ENCODE measurements around the gene OPN1MW. TPM values are rescaled to one million over a fixed set of nuclear protein-coding genes. Genes with fewer than 3 reads are reported as not detected.
"Not testable (repeated sequence)": the region's sequence is repeated elsewhere in the genome, so short reads cannot be mapped to it uniquely, and the experiment has no call there.

OPN1MW gene
- total RNA-seq = not detected in 2 replicates

GRCh38 chrX:154182296-154182695, at the start of gene OPN1MW:
Gene OPN1MW, plus strand, starts transcription at chrX:154182596. Its CDS starts 82 bp downstream, at chrX:154182678.
- not testable (repeated sequence) for DNase-seq (ENCODE audit: low read depth in 2 of 2)

- peak in 1 of 2 donors; percentile 5 for DNase-seq (ENCODE audit: low read depth in 2 of 2)
These were observed 46.8 kb upstream of the OPN1MW start for GRCh38 chrX:154135458-154136229.

GRCh38 chrX:154136627-154137161, 45.7 kb upstream of the OPN1MW start:
- DNase-seq (ENCODE audit: low read depth in 2 of 2) = peak; percentile 54 to 74

GRCh38 chrX:154138857-154139256, 43.5 kb upstream of the OPN1MW start:
- DNase-seq (ENCODE audit: low read depth in 2 of 2) = no peak

DNA sequence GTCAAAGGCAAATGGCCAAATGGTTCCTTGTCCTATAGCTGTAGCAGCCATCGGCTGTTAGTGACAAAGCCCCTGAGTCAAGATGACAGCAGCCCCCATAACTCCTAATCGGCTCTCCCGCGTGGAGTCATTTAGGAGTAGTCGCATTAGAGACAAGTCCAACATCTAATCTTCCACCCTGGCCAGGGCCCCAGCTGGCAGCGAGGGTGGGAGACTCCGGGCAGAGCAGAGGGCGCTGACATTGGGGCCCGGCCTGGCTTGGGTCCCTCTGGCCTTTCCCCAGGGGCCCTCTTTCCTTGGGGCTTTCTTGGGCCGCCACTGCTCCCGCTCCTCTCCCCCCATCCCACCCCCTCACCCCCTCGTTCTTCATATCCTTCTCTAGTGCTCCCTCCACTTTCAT, 42.2 kb upstream of the OPN1MW start:
- DNase-seq (ENCODE audit: low read depth in 2 of 2) = no peak

DNA sequence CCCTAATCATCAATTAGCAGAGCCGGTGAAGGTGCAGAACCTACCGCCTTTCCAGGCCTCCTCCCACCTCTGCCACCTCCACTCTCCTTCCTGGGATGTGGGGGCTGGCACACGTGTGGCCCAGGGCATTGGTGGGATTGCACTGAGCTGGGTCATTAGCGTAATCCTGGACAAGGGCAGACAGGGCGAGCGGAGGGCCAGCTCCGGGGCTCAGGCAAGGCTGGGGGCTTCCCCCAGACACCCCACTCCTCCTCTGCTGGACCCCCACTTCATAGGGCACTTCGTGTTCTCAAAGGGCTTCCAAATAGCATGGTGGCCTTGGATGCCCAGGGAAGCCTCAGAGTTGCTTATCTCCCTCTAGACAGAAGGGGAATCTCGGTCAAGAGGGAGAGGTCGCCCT, 41.7 kb upstream of the OPN1MW start:
- DNase-seq (ENCODE audit: low read depth in 2 of 2) = no peak

GRCh38 chrX:154142386-154142785, 40.0 kb upstream of the OPN1MW start:
- no peak for DNase-seq (ENCODE audit: low read depth in 2 of 2)

- DNase-seq (ENCODE audit: low read depth in 2 of 2) = no peak
These were observed 39.2 kb upstream of the OPN1MW start for GRCh38 chrX:154142950-154143745.

GRCh38 chrX:154144010-154144409, 38.4 kb upstream of the OPN1MW start, which contains the start of gene OPN1LW:
Gene OPN1LW, plus strand, starts transcription at chrX:154144243. Its CDS starts 41 bp downstream, at chrX:154144284.
- not testable (repeated sequence) for DNase-seq (ENCODE audit: low read depth in 2 of 2)

DNA sequence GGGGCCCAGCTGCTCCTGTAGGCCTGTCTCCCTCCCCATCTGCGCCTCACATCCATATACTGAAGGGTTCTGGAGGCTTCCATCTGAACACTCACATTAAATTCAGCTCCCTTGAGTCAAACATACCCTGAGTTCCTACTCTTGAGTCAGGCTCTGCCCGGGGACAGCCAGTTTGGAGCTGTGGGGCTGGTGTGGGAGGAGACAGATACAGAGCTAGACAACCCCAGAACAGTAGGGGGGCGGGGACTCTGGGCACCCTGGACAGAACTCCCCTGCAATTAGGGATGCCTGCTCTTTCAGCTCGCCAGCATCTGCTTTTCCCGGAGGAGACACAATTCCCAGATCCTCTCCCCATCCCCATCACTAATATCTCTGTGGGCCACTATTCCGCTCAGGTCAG, 31.4 kb upstream of the OPN1MW start:
- not testable (repeated sequence) for DNase-seq (ENCODE audit: low read depth in 2 of 2)

DNA sequence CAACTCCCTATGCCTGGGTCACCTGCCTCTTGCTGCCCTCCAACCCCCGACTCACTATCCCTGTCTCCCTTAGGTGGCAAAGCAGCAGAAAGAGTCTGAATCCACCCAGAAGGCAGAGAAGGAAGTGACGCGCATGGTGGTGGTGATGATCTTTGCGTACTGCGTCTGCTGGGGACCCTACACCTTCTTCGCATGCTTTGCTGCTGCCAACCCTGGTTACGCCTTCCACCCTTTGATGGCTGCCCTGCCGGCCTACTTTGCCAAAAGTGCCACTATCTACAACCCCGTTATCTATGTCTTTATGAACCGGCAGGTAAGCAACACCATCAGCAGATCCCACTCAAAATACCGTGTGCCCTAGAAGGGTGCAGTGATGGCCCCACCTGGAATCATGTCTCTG, 26.2 kb upstream of the OPN1MW start:
- DNase-seq (ENCODE audit: low read depth in 2 of 2) = not testable (repeated sequence)

DNA sequence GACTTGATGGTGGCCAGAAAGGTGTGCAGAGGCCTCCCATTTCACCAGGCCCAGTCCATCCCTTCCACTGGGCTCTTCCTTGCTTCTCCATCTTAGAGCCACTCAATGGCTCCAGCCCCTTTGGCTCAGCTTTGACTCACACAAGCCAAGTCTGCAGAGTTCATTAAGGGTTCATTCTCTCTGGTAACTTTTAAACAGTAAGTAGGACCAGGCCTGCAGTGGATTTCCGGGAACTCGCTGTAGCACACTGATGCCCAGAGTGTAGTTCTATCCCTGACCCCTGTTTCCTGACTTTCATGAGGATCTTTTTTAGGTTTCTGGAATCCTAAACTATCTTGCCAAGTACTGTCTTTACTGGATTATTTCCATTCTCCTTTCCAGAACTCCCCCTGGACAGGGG, 25.2 kb upstream of the OPN1MW start:
- DNase-seq (ENCODE audit: low read depth in 2 of 2) = not testable (repeated sequence)

DNA sequence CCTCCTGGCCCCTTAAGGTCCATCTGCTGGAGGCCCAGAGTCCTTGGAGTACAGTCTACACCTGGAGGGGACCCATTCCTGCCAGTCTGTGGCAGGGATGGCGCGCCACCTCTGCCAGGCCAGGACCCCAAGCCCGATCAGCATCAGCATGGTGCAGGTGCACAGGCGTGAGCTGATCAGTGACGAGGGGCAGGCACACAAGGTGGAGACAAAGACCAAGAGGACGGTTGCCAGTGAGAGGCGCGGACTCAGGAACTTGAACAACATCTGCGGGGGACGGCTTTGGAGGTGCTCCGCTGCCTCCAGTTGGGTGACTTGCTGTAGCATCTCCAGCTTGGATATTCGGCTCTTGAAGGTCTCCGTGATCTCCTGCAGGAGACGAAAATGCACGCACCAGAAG, 23.1 kb upstream of the OPN1MW start:
- not testable (repeated sequence) for DNase-seq (ENCODE audit: low read depth in 2 of 2)

DNA sequence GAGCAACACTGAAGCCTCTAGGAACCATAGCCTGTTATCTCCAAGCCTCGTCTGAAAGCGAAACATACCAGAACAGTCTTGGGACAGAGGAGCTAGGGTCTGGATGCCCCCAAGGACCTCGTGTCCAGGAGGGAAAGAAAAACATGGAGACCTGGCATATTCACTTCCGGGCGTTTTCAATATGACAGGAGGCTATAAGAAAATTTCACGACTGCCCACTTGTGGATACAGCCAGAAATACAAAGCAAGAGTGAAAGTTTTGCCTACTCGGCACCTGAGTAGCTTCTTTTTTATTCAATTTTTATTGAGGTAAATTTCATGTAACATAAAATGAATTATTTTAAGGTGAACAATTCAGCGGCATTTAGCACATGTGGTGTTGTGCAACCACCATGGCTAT, 17.5 kb upstream of the OPN1MW start:
- not testable (repeated sequence) for DNase-seq (ENCODE audit: low read depth in 2 of 2)

GRCh38 chrX:154168384-154168783, 14.0 kb upstream of the OPN1MW start:
- DNase-seq (ENCODE audit: low read depth in 2 of 2) = not testable (repeated sequence)

- DNase-seq (ENCODE audit: low read depth in 2 of 2) = not testable (repeated sequence)
These were observed 9.9 kb upstream of the OPN1MW start for GRCh38 chrX:154172535-154172943.

- not testable (repeated sequence) for DNase-seq (ENCODE audit: low read depth in 2 of 2)
These were observed 8.0 kb upstream of the OPN1MW start for GRCh38 chrX:154174356-154174755.

DNA sequence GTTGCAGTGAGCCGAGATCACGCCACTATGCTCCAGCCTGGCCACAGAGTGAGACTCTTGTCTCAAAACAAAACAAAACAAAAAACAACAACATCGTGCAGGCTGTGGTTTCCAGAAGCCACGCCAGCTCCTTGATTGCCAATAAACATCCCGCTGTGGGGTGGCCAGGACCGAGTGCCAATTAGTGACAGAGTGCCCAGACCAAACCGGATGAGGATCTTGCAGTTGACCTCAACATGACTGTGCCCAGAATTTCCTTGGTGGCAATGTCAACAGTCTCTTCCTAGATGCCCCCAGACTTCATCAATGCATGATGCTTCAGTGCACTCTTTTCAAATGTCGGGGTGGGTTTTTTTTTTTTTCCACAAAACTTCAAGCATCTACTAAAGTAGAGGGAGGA, 1.4 kb downstream of the OPN1MW start:
- DNase-seq (ENCODE audit: low read depth in 2 of 2) = not testable (repeated sequence)

GRCh38 chrX:154192846-154193245, 10.4 kb downstream of the OPN1MW start:
- DNase-seq (ENCODE audit: low read depth in 2 of 2) = not testable (repeated sequence)

DNA sequence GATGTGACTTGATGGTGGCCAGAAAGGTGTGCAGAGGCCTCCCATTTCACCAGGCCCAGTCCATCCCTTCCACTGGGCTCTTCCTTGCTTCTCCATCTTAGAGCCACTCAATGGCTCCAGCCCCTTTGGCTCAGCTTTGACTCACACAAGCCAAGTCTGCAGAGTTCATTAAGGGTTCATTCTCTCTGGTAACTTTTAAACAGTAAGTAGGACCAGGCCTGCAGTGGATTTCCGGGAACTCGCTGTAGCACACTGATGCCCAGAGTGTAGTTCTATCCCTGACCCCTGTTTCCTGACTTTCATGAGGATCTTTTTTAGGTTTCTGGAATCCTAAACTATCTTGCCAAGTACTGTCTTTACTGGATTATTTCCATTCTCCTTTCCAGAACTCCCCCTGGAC, 11.9 kb downstream of the OPN1MW start:
- DNase-seq (ENCODE audit: low read depth in 2 of 2) = not testable (repeated sequence)

DNA sequence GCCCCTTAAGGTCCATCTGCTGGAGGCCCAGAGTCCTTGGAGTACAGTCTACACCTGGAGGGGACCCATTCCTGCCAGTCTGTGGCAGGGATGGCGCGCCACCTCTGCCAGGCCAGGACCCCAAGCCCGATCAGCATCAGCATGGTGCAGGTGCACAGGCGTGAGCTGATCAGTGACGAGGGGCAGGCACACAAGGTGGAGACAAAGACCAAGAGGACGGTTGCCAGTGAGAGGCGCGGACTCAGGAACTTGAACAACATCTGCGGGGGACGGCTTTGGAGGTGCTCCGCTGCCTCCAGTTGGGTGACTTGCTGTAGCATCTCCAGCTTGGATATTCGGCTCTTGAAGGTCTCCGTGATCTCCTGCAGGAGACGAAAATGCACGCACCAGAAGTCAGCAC, 14.1 kb downstream of the OPN1MW start:
- not testable (repeated sequence) for DNase-seq (ENCODE audit: low read depth in 2 of 2)

Measured in dermis microvascular lymphatic vessel endothelial cell (primary cell).